Measurements from ENCODE around the gene SELL.
"Not testable (repeated sequence)": the region's sequence is repeated elsewhere in the genome, so short reads cannot be mapped to it uniquely, and the experiment has no call there.

- TF ChIP-seq, protein P1, sequence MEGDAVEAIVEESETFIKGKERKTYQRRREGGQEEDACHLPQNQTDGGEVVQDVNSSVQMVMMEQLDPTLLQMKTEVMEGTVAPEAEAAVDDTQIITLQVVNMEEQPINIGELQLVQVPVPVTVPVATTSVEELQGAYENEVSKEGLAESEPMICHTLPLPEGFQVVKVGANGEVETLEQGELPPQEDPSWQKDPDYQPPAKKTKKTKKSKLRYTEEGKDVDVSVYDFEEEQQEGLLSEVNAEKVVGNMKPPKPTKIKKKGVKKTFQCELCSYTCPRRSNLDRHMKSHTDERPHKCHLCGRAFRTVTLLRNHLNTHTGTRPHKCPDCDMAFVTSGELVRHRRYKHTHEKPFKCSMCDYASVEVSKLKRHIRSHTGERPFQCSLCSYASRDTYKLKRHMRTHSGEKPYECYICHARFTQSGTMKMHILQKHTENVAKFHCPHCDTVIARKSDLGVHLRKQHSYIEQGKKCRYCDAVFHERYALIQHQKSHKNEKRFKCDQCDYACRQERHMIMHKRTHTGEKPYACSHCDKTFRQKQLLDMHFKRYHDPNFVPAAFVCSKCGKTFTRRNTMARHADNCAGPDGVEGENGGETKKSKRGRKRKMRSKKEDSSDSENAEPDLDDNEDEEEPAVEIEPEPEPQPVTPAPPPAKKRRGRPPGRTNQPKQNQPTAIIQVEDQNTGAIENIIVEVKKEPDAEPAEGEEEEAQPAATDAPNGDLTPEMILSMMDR (IDR thresholded peaks at IDR 0.05): not testable (repeated sequence)
- not testable (repeated sequence) for TF ChIP-seq POLR2A, POLR2AphosphoS5 (IDR thresholded peaks at IDR 0.05)
These were observed 1.7 kb upstream of the SELL start for GRCh38 chr1:169713090-169713489.
